ENCODE data around the gene TCHH.

DNA sequence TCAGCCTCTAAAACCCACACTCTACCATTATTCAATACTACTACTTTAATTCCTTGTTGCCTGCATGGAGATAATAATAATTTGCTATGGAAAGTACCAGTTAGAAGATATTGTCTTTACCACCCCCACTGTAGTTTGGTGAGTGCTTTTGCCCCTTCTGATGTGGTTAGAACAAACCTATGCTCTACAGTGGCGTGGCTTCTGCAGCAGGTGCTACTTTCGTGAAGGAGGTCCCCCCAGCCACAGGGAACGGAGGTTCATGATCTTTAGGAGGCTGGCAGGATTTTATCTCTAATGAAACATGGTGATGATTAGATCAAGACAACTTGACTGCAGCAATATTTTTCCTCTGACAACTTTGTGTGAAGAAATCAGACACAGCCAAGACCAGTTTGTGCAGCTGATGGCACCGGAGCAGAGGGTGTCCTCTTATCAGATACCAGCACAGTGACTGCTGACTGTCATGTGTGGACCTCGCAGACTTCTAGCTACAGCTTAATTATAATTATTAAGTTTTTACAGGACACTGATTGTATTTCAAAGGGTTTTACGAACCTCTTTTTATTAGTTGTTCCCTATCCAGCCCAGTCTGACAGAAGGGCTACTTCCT is 10.7 kb upstream of the TCHH start:
- TF ChIP-seq, protein P1, sequence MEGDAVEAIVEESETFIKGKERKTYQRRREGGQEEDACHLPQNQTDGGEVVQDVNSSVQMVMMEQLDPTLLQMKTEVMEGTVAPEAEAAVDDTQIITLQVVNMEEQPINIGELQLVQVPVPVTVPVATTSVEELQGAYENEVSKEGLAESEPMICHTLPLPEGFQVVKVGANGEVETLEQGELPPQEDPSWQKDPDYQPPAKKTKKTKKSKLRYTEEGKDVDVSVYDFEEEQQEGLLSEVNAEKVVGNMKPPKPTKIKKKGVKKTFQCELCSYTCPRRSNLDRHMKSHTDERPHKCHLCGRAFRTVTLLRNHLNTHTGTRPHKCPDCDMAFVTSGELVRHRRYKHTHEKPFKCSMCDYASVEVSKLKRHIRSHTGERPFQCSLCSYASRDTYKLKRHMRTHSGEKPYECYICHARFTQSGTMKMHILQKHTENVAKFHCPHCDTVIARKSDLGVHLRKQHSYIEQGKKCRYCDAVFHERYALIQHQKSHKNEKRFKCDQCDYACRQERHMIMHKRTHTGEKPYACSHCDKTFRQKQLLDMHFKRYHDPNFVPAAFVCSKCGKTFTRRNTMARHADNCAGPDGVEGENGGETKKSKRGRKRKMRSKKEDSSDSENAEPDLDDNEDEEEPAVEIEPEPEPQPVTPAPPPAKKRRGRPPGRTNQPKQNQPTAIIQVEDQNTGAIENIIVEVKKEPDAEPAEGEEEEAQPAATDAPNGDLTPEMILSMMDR (IDR thresholded peaks at IDR 0.05; ENCODE audit: low read depth, low read length, missing input control): no peak
- TF ChIP-seq RAD21 (IDR thresholded peaks at IDR 0.05) (no peak), GABPA (IDR thresholded peaks at IDR 0.05 in 1 of 2, conservative IDR thresholded peaks at IDR 0.05 in 1 of 2) (no peak), YY1 (IDR thresholded peaks at IDR 0.05) (no peak), SP1 (IDR thresholded peaks at IDR 0.05) (no peak), FOXA1 (IDR thresholded peaks at IDR 0.05) (no peak), HNF4A (conservative IDR thresholded peaks at IDR 0.05) (no peak), NR2F2 (IDR thresholded peaks at IDR 0.05) (no peak), HNF4G (IDR thresholded peaks at IDR 0.05) (no peak), RXRA (IDR thresholded peaks at IDR 0.05) (no peak)
- TF ChIP-seq, protein P2, sequence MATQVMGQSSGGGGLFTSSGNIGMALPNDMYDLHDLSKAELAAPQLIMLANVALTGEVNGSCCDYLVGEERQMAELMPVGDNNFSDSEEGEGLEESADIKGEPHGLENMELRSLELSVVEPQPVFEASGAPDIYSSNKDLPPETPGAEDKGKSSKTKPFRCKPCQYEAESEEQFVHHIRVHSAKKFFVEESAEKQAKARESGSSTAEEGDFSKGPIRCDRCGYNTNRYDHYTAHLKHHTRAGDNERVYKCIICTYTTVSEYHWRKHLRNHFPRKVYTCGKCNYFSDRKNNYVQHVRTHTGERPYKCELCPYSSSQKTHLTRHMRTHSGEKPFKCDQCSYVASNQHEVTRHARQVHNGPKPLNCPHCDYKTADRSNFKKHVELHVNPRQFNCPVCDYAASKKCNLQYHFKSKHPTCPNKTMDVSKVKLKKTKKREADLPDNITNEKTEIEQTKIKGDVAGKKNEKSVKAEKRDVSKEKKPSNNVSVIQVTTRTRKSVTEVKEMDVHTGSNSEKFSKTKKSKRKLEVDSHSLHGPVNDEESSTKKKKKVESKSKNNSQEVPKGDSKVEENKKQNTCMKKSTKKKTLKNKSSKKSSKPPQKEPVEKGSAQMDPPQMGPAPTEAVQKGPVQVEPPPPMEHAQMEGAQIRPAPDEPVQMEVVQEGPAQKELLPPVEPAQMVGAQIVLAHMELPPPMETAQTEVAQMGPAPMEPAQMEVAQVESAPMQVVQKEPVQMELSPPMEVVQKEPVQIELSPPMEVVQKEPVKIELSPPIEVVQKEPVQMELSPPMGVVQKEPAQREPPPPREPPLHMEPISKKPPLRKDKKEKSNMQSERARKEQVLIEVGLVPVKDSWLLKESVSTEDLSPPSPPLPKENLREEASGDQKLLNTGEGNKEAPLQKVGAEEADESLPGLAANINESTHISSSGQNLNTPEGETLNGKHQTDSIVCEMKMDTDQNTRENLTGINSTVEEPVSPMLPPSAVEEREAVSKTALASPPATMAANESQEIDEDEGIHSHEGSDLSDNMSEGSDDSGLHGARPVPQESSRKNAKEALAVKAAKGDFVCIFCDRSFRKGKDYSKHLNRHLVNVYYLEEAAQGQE (IDR thresholded peaks at IDR 0.05): no peak
- TF ChIP-seq, protein P3, sequence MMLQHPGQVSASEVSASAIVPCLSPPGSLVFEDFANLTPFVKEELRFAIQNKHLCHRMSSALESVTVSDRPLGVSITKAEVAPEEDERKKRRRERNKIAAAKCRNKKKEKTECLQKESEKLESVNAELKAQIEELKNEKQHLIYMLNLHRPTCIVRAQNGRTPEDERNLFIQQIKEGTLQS (IDR thresholded peaks at IDR 0.05): no peak
- TF ChIP-seq, protein P4, sequence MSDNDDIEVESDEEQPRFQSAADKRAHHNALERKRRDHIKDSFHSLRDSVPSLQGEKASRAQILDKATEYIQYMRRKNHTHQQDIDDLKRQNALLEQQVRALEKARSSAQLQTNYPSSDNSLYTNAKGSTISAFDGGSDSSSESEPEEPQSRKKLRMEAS (IDR thresholded peaks at IDR 0.05): no peak
- TF ChIP-seq, protein P5, sequence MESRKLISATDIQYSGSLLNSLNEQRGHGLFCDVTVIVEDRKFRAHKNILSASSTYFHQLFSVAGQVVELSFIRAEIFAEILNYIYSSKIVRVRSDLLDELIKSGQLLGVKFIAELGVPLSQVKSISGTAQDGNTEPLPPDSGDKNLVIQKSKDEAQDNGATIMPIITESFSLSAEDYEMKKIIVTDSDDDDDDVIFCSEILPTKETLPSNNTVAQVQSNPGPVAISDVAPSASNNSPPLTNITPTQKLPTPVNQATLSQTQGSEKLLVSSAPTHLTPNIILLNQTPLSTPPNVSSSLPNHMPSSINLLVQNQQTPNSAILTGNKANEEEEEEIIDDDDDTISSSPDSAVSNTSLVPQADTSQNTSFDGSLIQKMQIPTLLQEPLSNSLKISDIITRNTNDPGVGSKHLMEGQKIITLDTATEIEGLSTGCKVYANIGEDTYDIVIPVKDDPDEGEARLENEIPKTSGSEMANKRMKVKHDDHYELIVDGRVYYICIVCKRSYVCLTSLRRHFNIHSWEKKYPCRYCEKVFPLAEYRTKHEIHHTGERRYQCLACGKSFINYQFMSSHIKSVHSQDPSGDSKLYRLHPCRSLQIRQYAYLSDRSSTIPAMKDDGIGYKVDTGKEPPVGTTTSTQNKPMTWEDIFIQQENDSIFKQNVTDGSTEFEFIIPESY (IDR thresholded peaks at IDR 0.05): no peak

All from liver (tissue), 3 donors.